WTC11 (cell line): ENCODE measurements around the gene CALHM5. TPM values are rescaled to one million over a fixed set of nuclear protein-coding genes. Genes with fewer than 3 reads are reported as not detected.

Source experiments
- ATAC-seq: fragments of 200-7000 bp; cut with Tn5 transposase; 2 replicates; pipeline ENCODE4 v1.10.0; 2021; ENCODE audit warnings: mild to moderate bottlenecking, moderate library complexity
- CTCF ChIA-PET: fragments of 300-600 bp; sonication (Branson Sonifier 250); formaldehyde crosslinking; loops from one replicate; lab custom pipeline; 2021; ENCODE audit warnings: antibody characterized with exemption; lab: Charles Lee
- POLR2A ChIA-PET: fragments of 350-600 bp; sonication (Branson Sonifier 250); formaldehyde crosslinking; loops from one replicate; lab custom pipeline; 2021; ENCODE audit warnings: antibody characterized with exemption; lab: Charles Lee
- DNase-seq: peaks from one replicate; pipeline ENCODE4 v3.0.0; 2021; ENCODE audit warnings: low spot score
- H3K27ac Mint-ChIP-seq: 2 replicates; pipeline ENCODE4 v1.8.0; 2021; ENCODE audit warnings: mixed read lengths
- H3K27me3 Mint-ChIP-seq: 2 replicates; pipeline ENCODE4 v1.8.0; 2021; ENCODE audit warnings: low read depth, mild to moderate bottlenecking, moderate library complexity, mixed read lengths
- H3K36me3 Mint-ChIP-seq: 2 replicates; pipeline ENCODE4 v1.8.0; 2021; ENCODE audit warnings: mixed read lengths
- H3K4me1 Mint-ChIP-seq: 2 replicates; pipeline ENCODE4 v1.8.0; 2022; ENCODE audit warnings: mixed read lengths
- H3K4me3 Mint-ChIP-seq: 2 replicates; pipeline ENCODE4 v1.8.0; 2021; ENCODE audit warnings: mild to moderate bottlenecking, moderate library complexity, mixed read lengths
- H3K9me3 Mint-ChIP-seq: 2 replicates; pipeline ENCODE4 v1.8.0; 2021; ENCODE audit warnings: mixed read lengths
- AR ChIP-seq: fragments of 250-450 bp; sonication (Bioruptor Pico); IDR thresholded peaks from 2 replicates; pipeline ENCODE4 v1.9.0; 2021; ENCODE audit warnings: mild to moderate bottlenecking
- ATF6 ChIP-seq: sonication (generic); formaldehyde crosslinking; IDR thresholded peaks from 2 replicates; pipeline ENCODE4 v1.8.1; 2023; ENCODE audit warnings: mild to moderate bottlenecking, missing genetic modification reagents
- E2F4 ChIP-seq: sonication (generic); formaldehyde crosslinking; IDR thresholded peaks from 2 replicates; pipeline ENCODE4 v1.8.1; 2022; ENCODE audit warnings: low read depth, mild to moderate bottlenecking, moderate library complexity, missing genetic modification reagents, borderline replicate concordance
- E2F5 ChIP-seq: sonication (generic); formaldehyde crosslinking; IDR thresholded peaks from 2 replicates; pipeline ENCODE4 v1.8.1; 2022; ENCODE audit warnings: mild to moderate bottlenecking, moderate library complexity, missing genetic modification reagents
- ETV6 ChIP-seq: sonication (generic); formaldehyde crosslinking; IDR thresholded peaks from 2 replicates; pipeline ENCODE4 v1.8.1; 2022; ENCODE audit warnings: mild to moderate bottlenecking, missing genetic modification reagents
- FOXK1 ChIP-seq: sonication (generic); formaldehyde crosslinking; IDR thresholded peaks from 2 replicates; pipeline ENCODE4 v1.8.0; 2022; ENCODE audit warnings: mild to moderate bottlenecking, moderate library complexity, missing genetic modification reagents
- KAT7 ChIP-seq: sonication (generic); formaldehyde crosslinking; IDR thresholded peaks from 2 replicates; pipeline ENCODE4 v1.8.1; 2023; ENCODE audit warnings: missing genetic modification reagents, mild to moderate bottlenecking, borderline replicate concordance
- NFYB ChIP-seq: sonication (generic); formaldehyde crosslinking; conservative IDR thresholded peaks from 2 replicates; pipeline ENCODE4 v1.8.0; 2022; ENCODE audit warnings: low read depth, missing genetic modification reagents
- PRRX2 ChIP-seq: fragments of 250-450 bp; sonication (Bioruptor Pico); IDR thresholded peaks from 2 replicates; pipeline ENCODE4 v1.8.0; 2021; ENCODE audit warnings: mild to moderate bottlenecking
- ZBTB43 ChIP-seq: sonication (generic); formaldehyde crosslinking; IDR thresholded peaks from 2 replicates; pipeline ENCODE4 v1.8.1; 2023; ENCODE audit warnings: mild to moderate bottlenecking, missing genetic modification reagents
- ZNF263 ChIP-seq: sonication (generic); formaldehyde crosslinking; IDR thresholded peaks from 2 replicates; pipeline ENCODE4 v1.8.1; 2022; ENCODE audit warnings: low read depth, mild to moderate bottlenecking, moderate library complexity, missing genetic modification reagents
- total RNA-seq: library from RNA; stranded (reverse); gene quantifications from 3 replicates; pipeline ENCODE4 v1.2.3, GENCODE V29; 2021
- TF ChIP-seq, protein P1 (sequence below): sonication (generic); formaldehyde crosslinking; conservative IDR thresholded peaks from 2 replicates; pipeline ENCODE4 v1.8.1; 2023; ENCODE audit warnings: mild to moderate bottlenecking, low read depth, missing genetic modification reagents, moderate library complexity
- TF ChIP-seq, protein P2 (sequence below): fragments of 250-450 bp; sonication (Bioruptor Pico); IDR thresholded peaks from 2 replicates; pipeline ENCODE4 v1.9.0; 2021; ENCODE audit warnings: moderate library complexity, mild to moderate bottlenecking, inconsistent platforms, borderline replicate concordance

CALHM5 gene
- total RNA-seq, 1 experiment from 2014 or later = 0.09 TPM

DNA sequence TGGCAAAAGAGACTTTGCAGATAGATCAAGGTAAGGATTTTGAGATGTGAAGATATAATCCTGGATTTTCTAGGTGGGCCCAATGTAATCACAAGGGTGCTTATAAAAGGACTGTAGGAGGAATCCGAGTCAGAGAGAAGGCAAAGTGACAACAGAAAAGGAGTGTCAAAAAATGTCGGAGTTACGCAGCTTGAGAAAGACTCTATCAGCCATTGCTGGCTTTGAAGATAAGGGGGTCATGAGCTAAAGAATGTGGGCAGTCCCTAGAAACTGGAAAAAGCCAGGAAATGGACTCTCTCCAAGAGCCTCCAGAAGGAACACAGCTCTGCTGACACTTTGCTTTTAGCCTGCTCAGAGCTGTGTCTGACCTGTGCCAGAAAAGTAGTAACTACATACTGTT lies 51.2 kb downstream of the CALHM5 start (continued):
- TF ChIP-seq, protein P1, sequence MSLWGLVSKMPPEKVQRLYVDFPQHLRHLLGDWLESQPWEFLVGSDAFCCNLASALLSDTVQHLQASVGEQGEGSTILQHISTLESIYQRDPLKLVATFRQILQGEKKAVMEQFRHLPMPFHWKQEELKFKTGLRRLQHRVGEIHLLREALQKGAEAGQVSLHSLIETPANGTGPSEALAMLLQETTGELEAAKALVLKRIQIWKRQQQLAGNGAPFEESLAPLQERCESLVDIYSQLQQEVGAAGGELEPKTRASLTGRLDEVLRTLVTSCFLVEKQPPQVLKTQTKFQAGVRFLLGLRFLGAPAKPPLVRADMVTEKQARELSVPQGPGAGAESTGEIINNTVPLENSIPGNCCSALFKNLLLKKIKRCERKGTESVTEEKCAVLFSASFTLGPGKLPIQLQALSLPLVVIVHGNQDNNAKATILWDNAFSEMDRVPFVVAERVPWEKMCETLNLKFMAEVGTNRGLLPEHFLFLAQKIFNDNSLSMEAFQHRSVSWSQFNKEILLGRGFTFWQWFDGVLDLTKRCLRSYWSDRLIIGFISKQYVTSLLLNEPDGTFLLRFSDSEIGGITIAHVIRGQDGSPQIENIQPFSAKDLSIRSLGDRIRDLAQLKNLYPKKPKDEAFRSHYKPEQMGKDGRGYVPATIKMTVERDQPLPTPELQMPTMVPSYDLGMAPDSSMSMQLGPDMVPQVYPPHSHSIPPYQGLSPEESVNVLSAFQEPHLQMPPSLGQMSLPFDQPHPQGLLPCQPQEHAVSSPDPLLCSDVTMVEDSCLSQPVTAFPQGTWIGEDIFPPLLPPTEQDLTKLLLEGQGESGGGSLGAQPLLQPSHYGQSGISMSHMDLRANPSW (CRISPR knock-in tag) = no peak
- TF ChIP-seq E2F4 (CRISPR knock-in tag) (no peak), NFYB (CRISPR knock-in tag) (no peak)

- Mint-ChIP-seq H3K27ac (no peak overlapping the region), H3K27me3 (no peaks in the 10 kb centered on the region; the same call in 1 of the 2 replicates), H3K36me3 (no peaks in the 10 kb centered on the region), H3K4me1 (peaks cover 4% of the 10 kb centered on the region), H3K4me3 (no peak overlapping the region), H3K9me3 (no peaks in the 10 kb centered on the region)
- TF ChIP-seq, protein P2, sequence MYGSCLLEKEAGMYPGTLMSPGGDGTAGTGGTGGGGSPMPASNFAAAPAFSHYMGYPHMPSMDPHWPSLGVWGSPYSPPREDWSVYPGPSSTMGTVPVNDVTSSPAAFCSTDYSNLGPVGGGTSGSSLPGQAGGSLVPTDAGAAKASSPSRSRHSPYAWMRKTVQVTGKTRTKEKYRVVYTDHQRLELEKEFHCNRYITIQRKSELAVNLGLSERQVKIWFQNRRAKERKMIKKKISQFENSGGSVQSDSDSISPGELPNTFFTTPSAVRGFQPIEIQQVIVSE (CRISPR knock-in tag) = no peak
- TF ChIP-seq FOXK1 (CRISPR knock-in tag) (no peak), ZNF263 (no peak), ETV6 (CRISPR knock-in tag) (no peak), ATF6 (CRISPR knock-in tag) (no peak), ZBTB43 (CRISPR knock-in tag) (no peak), PRRX2 (CRISPR knock-in tag) (no peak), E2F5 (CRISPR knock-in tag) (no peak), KAT7 (CRISPR knock-in tag) (no peak), AR (no peak)
- ATAC-seq = no peak
- DNase-seq = no peak
- POLR2A ChIA-PET = interaction anchor here (0.7 kb wide), 1 partner anchor 570 kb away, joined by 10 read pairs; no protein-coding TSS in a partner anchor
- CTCF ChIA-PET = interaction anchor here (1.5 to 3.6 kb wide), 7 partner anchors 13 to 295 kb away, joined by 3 to 31 read pairs (median 11); no protein-coding TSS in a partner anchor
These were observed 52.4 kb downstream of the CALHM5 start for GRCh38 chr6:116563830-116564229.
